ENCODE measurements around the gene UBE2H.
"Not testable (repeated sequence)": the region's sequence is repeated elsewhere in the genome, so short reads cannot be mapped to it uniquely, and the experiment has no call there.

Gene UBE2H

DNA sequence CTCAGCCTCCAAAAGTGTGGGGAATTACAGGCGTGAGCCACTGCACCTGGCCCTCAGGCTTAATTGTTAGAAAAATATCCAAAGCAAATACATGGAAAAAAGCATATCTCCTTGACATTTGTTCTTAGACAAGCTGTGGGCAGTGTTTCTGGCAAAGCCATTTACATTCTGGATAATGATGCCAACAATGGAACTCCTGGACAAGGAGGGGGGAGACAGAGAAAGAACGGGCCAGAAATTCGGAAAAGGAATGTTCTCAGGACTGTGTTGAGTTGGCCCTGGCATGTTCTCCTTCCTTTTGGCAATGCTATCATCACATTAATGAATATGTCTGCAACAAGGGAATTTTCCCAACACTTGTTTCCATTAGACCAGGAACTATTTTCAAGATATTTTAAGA is 88.7 kb downstream of the UBE2H start:
- H3K4me3 ChIP-seq (ENCODE audit: low read length), result no peak overlapping the region
- no peak for TF ChIP-seq CTCF (conservative IDR thresholded peaks at IDR 0.05; ENCODE audit: low read length)
- DNase-seq (ENCODE audit: low read depth), result peak; percentile 86

GRCh38 chr7:129862682-129863081 is 90.1 kb downstream of the UBE2H start:
- no peak for TF ChIP-seq CTCF (conservative IDR thresholded peaks at IDR 0.05; ENCODE audit: low read length)
- no peak overlapping the region for H3K4me3 ChIP-seq (ENCODE audit: low read length)

DNA sequence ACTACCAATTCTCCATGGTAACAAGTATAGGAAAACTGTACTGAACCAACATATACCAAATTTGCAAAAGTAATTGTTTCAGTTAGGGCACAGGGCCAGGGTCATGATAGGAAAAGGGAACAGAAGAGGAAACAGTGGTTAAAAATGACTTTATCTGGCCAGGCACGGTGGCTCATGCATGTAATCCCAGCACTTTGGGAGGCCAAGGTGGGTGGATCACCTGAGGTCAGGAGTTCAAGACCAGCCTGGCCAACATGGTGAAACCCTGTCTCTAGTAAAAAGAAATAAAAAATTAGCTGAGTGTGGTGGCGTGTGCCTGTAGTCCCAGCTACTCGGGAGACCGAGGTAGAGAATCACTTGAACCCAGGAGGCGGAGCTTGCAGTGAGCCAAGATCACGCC is 92.0 kb downstream of the UBE2H start:
- DNase-seq (ENCODE audit: low read depth); H3K4me3 ChIP-seq (ENCODE audit: low read length): not testable (repeated sequence)

More at GRCh38 chr7:129862682-129863081, 90.1 kb downstream of the UBE2H start:
- DNase-seq (ENCODE audit: low read depth), result no peak

- no peak overlapping the region for H3K4me3 ChIP-seq (ENCODE audit: low read length)
- no peak for DNase-seq (ENCODE audit: low read depth)
- TF ChIP-seq CTCF (conservative IDR thresholded peaks at IDR 0.05; ENCODE audit: low read length), result no peak
Observed at GRCh38 chr7:129859183-129859582, 93.6 kb downstream of the UBE2H start.

GRCh38 chr7:129858490-129858889 is 94.3 kb downstream of the UBE2H start:
- no peak overlapping the region for H3K4me3 ChIP-seq (ENCODE audit: low read length)
- no peak for DNase-seq (ENCODE audit: low read depth)
- no peak for TF ChIP-seq CTCF (conservative IDR thresholded peaks at IDR 0.05; ENCODE audit: low read length)

- peak; percentile 55 for DNase-seq (ENCODE audit: low read depth)
- no peak for TF ChIP-seq CTCF (conservative IDR thresholded peaks at IDR 0.05; ENCODE audit: low read length)
- H3K4me3 ChIP-seq (ENCODE audit: low read length), result no peak overlapping the region
Observed at GRCh38 chr7:129857313-129857712, 95.4 kb downstream of the UBE2H start.

DNA sequence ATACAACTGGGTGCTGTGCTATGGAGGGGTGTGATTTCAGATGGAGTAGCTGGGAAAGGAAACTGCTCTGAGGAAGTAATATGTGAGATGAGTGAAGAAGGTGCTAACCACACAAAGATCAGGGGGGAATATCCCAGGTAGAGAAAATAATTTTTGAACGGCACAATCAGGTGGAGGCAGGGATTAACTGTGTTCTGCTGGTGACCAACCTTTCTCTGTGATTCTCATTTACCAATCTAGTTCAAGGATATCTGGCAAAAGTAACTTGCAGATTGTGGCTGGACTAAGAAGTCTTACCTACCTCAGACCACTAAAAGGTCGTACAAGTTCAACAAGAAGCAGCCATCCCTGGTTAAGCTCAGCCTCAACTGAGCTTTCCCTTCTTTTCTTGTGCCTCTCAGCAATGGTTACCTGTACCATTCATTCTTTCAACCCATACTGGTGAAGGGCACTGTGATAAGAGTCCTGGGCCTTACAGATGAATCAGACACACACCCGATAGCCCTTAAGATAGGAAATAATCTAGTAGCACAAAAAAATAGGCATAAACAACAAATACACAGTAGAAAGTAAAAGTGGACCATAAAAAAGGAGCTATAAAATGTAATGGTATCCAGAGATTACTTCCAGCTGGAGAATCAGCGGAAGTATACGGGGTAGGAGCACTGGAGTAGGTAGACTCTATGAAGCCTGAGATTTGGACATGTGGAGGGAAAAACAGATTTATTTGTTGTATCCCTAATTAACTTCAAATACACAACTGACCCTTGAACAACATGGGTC is 96.6 kb downstream of the UBE2H start:
- no peak overlapping the region for H3K4me3 ChIP-seq (ENCODE audit: low read length)
- no peak for DNase-seq (ENCODE audit: low read depth)
- no peak for TF ChIP-seq CTCF (conservative IDR thresholded peaks at IDR 0.05; ENCODE audit: low read length)

Data from AG10803 (cell line).